ENCODE results near the gene TSPAN14.

- no peak for TF ChIP-seq CTCF (conservative IDR thresholded peaks at IDR 0.05; ENCODE audit: low read length)
- TF ChIP-seq EZH2phosphoT487 (IDR thresholded peaks at IDR 0.05; ENCODE audit: borderline replicate concordance, low read depth, low read length): no peak
These were observed 62.5 kb downstream of the TSPAN14 start for GRCh38 chr10:80516506-80517075.
